Activated CD4-positive, alpha-beta memory T cell treated with anti-CD3 and anti-CD28 coated beads, Interleukin-2, amount 10 ng/mL, durations not matched to agents 7 days and 5 days (primary cell): ENCODE data around the gene CAMTA1. TPM values are rescaled to one million over a fixed set of nuclear protein-coding genes. Genes with fewer than 3 reads are reported as not detected.

Source experiments
- CTCF ChIA-PET: fragments of 350-600 bp; sonication (Branson Sonifier 250); formaldehyde crosslinking; loops from one replicate; lab custom pipeline; 2021; ENCODE audit warnings: antibody characterized with exemption, inconsistent platforms; lab: Charles Lee
- POLR2A ChIA-PET: fragments of 350-600 bp; sonication (Branson Sonifier 250); formaldehyde crosslinking; loops from one replicate; lab custom pipeline; 2021; ENCODE audit warnings: antibody characterized with exemption; lab: Charles Lee
- DNase-seq: peaks from one replicate; pipeline ENCODE4 v3.0.0-alpha.2; 2020
- H3K27ac Mint-ChIP-seq: one replicate; pipeline ENCODE4 v1.8.0; 2021; ENCODE audit warnings: mild to moderate bottlenecking, mixed read lengths
- H3K27me3 Mint-ChIP-seq: one replicate; pipeline ENCODE4 v1.8.0; 2021; ENCODE audit warnings: mixed read lengths
- H3K36me3 Mint-ChIP-seq: one replicate; pipeline ENCODE4 v1.8.0; 2021; ENCODE audit warnings: low read depth, mixed read lengths
- H3K4me1 Mint-ChIP-seq: one replicate; pipeline ENCODE4 v1.8.0; 2021; ENCODE audit warnings: mixed read lengths
- H3K4me3 Mint-ChIP-seq: one replicate; pipeline ENCODE4 v1.8.0; 2021; ENCODE audit warnings: mild to moderate bottlenecking, mixed read lengths
- H3K9me3 Mint-ChIP-seq: one replicate; pipeline ENCODE4 v1.8.0; 2021; ENCODE audit warnings: mixed read lengths
- total RNA-seq, 2 experiments: library from RNA; stranded (reverse); gene quantifications; one replicate each; pipeline ENCODE4 v1.2.3, GENCODE V29; 2021

Gene CAMTA1
- total RNA-seq, 2 experiments from 2014 or later: 43.0 to 47.3 TPM

DNA sequence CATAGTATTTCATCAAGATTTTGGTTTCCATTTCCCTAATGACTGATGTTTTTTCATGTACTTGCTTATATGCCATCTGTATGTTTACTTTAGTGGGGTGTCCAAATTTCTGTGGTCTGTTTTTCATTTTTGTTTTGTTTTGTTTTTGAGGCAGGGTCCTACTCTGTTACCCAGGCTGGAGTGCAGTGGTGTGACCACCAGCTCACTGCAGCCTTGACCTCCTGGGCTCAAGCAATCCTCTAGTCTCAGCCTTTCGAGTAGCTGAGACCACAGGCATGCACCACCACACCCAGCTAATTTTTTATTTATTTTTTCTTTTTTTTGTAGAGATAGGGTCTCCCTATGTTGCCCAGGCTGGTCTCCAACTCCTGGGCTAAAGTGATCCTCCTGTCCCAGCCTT, 607.9 kb downstream of the CAMTA1 start:
- ChIA-PET POLR2A (no interaction called here), CTCF (no interaction called here)
- H3K36me3 Mint-ChIP-seq: no peaks in the 10 kb centered on the region
- H3K4me3 Mint-ChIP-seq: no peak overlapping the region
- no peaks in the 10 kb centered on the region for H3K4me1 Mint-ChIP-seq
- no peak for DNase-seq
- no peak overlapping the region for H3K27ac Mint-ChIP-seq
- no peaks in the 10 kb centered on the region for H3K9me3 Mint-ChIP-seq
- peaks cover 5% of the 10 kb centered on the region for H3K27me3 Mint-ChIP-seq

DNA sequence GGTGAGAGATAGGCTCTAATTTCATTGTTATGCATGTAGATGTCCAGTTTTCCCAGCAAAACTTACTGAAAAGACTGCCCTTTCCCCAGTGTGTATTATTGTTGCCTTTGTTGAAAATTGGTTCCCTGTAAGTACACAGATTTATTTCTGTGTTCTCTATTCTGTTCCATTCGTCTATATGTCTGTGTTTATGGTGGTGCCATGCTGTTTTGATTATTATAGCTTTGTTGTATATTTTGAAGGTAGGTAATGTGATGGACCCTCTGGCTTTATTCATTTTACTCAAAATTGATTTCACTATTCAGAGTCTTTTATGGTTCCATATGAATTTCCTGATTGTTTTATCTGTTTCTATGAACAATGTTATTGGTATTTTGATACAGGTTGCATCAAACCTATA, 610.0 kb downstream of the CAMTA1 start:
- DNase-seq: no peak
- no peak overlapping the region for H3K27ac Mint-ChIP-seq
- CTCF ChIA-PET: no interaction called here
- H3K4me1 Mint-ChIP-seq: no peaks in the 10 kb centered on the region
- H3K36me3 Mint-ChIP-seq: no peaks in the 10 kb centered on the region
- POLR2A ChIA-PET: no interaction called here
- no peak overlapping the region for H3K4me3 Mint-ChIP-seq
- peaks cover 5% of the 10 kb centered on the region for H3K27me3 Mint-ChIP-seq
- no peaks in the 10 kb centered on the region for H3K9me3 Mint-ChIP-seq

DNA sequence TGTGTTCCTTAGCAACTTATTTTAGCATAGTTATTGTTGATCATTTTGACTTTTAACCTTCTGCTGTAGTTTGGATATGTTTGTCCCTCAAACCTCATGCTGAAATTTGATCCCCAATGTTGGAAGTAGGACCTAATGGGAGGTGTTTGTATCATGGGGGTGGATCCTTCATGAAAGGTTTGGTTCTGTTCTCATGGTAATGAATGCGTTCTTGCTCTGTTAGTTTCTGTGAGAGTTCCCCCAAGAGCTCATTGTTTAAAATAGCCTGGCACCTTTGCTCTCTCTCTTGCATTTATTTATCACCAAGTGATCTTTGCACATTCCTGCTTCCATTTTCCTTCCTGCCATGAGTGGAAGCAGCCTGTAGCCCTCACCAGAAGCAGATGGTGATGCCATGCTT, 613.7 kb downstream of the CAMTA1 start:
- Mint-ChIP-seq H3K9me3 (no peaks in the 10 kb centered on the region), H3K4me1 (no peaks in the 10 kb centered on the region), H3K4me3 (no peak overlapping the region), H3K36me3 (no peaks in the 10 kb centered on the region), H3K27me3 (peaks cover 5% of the 10 kb centered on the region), H3K27ac (no peak overlapping the region)
- DNase-seq: no peak
- POLR2A ChIA-PET: no interaction called here
- CTCF ChIA-PET: no interaction called here

DNA sequence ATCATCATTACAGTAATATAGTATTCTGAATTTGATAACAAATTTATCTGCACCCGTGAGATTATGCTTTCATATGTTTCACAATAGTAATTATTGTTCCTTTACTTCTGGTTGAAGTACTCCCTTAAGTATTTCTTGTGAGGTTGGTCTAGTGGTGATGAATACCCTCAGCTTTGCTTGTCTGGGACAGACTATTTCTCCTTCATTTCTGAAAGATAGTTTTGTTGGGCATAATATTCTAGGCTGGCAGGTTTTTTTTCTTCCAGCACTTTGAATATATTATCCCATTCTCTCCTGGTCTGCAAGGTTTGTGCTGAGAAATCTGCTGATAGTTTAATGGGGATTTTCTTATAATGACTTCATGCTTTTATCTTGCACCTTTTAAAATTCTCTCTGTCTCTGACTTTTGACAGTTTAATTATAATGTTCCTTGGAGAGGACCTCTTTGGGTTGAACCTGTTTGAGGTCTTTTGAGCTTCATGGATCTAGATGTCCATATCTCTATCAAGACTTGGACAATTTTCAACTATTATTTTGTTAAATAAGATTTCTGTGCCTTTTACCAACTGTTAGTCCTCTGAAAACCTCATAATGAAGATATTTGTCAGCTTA, 614.4 kb downstream of the CAMTA1 start:
- H3K36me3 Mint-ChIP-seq: no peaks in the 10 kb centered on the region
- ChIA-PET CTCF (no interaction called here), POLR2A (no interaction called here)
- H3K4me1 Mint-ChIP-seq: no peaks in the 10 kb centered on the region
- no peak for DNase-seq
- H3K9me3 Mint-ChIP-seq: no peaks in the 10 kb centered on the region
- H3K27ac Mint-ChIP-seq: no peak overlapping the region
- no peak overlapping the region for H3K4me3 Mint-ChIP-seq
- H3K27me3 Mint-ChIP-seq: peaks cover 3% of the 10 kb centered on the region

DNA sequence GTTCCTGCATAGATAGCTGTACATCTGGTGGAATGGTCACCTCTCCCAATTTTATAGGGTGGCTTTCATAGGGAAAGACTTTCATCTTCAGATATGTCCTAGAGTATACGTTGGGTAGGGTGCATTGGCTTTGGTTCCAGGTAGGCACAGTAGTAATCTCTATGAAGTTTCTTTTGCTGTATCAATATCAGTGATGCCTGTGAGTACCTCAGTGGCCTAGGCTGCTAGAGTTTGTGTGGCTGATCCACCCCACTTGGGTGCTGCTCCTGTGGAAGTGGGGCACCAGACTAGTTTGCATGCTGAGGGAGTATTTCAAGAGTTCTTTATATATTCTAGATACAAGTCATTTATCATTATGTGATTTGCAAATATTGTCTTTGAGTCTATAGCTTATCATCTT, 615.3 kb downstream of the CAMTA1 start:
- no peaks in the 10 kb centered on the region for H3K9me3 Mint-ChIP-seq
- DNase-seq: peak; percentile 8
- ChIA-PET POLR2A (no interaction called here), CTCF (interaction anchor here (0.5 kb wide), 1 partner anchor 246 kb away, joined by 4 read pairs; no protein-coding TSS in a partner anchor)
- no peak overlapping the region for H3K27ac Mint-ChIP-seq
- no peak overlapping the region for H3K4me3 Mint-ChIP-seq
- no peaks in the 10 kb centered on the region for H3K4me1 Mint-ChIP-seq
- peaks cover 3% of the 10 kb centered on the region for H3K27me3 Mint-ChIP-seq
- no peaks in the 10 kb centered on the region for H3K36me3 Mint-ChIP-seq

DNA sequence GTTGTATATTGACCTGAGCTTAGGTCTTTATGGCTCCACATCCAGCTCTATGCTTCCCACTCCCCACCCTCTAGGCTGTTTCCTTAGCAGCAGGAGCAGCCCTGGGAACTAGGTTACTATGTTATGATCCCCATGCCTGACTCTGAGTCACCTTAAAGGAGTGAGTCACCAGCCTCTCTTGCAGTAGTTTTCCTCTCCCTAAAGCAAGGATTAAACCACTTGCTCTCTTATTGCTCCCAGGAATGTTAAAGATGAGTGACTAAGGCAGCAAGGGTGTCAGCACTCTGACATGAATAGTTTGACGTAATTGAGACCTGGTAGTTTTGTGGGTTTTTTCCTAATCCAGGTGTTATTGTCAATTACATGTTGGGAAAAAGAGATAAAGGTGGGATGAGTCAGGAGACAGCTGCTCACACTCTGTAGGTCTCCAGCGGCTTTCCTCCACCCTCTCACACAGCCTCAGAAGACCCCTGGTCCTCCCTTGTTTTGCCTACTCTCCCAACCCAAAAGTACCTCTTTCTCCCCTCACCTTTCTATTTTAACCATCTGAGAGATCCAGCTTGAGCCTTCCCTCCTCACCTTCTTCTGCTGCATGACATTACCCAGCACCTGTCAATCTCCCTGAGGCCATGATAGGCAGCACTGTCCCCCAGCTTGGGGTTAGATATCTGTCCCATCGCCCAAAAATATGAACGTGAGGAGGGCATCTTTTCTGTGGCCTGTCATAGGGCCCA, 616.7 kb downstream of the CAMTA1 start:
- DNase-seq: no peak
- ChIA-PET CTCF (no interaction called here), POLR2A (no interaction called here)
- no peaks in the 10 kb centered on the region for H3K4me1 Mint-ChIP-seq
- no peak overlapping the region for H3K4me3 Mint-ChIP-seq
- no peaks in the 10 kb centered on the region for H3K27me3 Mint-ChIP-seq
- no peaks in the 10 kb centered on the region for H3K36me3 Mint-ChIP-seq
- H3K9me3 Mint-ChIP-seq: no peaks in the 10 kb centered on the region
- H3K27ac Mint-ChIP-seq: no peak overlapping the region

DNA sequence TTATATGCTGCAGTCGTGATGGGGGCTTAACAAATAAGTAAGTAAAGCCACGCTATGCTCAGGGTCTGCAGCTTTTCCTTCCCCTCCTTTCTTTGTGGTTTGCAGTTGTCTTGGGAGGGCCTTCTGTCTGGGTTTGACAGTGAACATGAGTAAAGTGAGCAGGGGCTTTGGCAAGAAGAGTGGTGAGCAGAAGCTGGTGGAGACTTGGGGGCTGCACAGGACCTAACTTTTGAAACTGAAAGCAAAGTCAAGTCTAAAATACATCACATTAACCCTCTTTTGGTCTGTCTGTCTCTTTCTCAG, 617.2 kb downstream of the CAMTA1 start:
- H3K4me1 Mint-ChIP-seq: no peaks in the 10 kb centered on the region
- H3K4me3 Mint-ChIP-seq: no peak overlapping the region
- DNase-seq: no peak
- ChIA-PET POLR2A (no interaction called here), CTCF (no interaction called here)
- no peak overlapping the region for H3K27ac Mint-ChIP-seq
- no peaks in the 10 kb centered on the region for H3K9me3 Mint-ChIP-seq
- H3K36me3 Mint-ChIP-seq: no peaks in the 10 kb centered on the region
- H3K27me3 Mint-ChIP-seq: no peaks in the 10 kb centered on the region

DNA sequence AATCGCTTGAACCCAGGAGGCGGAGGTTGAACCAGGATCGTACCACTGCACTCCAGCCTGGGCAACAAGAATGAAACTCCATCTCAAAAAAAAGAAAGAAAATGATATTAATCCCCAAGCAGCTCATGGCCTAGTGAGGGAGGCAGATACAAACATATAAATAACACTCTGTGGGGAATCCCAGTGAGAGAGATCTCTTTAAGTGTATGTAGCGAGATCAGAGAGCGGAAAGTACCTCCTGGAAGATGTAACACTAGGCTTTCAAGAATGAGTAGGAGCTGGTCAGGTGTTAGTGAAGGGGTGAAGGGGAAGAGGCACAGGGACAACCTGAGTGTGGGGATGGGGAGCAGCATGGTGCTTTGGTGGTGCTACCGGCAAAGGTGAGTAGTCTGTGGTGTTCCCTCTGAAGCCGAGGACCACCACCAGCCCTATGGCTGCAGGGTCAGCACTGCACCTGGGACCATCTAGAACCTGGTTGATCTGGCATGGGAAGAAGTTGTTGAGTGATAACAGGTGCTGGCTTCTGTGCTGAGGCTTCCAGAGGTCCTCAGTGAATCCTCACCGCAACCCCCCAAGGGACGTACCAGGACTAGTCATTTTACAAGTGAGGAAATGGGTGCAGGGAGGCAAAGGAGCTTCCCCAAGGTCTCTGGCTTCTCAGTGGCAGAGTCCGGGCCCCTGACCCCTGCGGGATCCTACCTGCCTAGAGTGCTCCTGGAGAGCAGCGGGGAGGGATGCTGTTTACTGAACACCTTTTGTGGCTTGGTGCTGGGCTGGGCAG, 618.2 kb downstream of the CAMTA1 start:
- ChIA-PET CTCF (no interaction called here), POLR2A (no interaction called here)
- peak; percentile 11 for DNase-seq
- no peaks in the 10 kb centered on the region for H3K4me1 Mint-ChIP-seq
- H3K27me3 Mint-ChIP-seq: no peaks in the 10 kb centered on the region
- H3K9me3 Mint-ChIP-seq: no peaks in the 10 kb centered on the region
- no peak overlapping the region for H3K4me3 Mint-ChIP-seq
- H3K36me3 Mint-ChIP-seq: no peaks in the 10 kb centered on the region
- no peak overlapping the region for H3K27ac Mint-ChIP-seq

DNA sequence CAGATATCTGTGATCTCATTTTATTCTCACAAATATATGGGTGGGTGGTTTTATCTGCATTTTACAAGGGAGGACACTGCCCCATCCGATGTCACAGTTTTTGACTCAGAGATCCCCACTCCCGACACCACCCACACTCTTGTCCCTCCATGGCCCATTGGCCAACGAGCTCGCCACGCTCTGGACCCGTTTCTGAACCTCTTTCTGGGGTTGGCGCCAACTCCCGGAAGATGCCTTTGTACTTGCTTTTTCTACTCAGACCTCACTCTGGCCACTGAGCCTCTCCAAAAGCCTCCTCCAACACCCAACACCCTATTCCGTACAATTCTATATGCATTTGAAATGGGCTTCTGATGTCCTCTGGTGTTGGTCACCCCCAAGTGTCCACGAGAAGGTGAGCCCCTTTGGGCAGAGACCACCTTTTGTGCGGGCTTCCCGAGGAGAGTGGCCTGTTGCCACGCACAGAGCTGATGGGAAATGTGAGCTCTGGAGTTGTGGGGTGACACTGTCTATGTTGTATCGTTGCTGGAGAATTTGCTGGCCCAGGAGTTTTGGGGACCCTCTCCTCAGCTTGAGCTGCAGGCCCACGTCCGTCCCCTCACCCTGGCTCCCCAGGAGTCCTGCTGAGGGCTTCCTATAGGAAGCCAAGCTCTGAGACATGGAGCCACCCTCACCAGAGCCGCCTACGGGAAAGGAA, 618.9 kb downstream of the CAMTA1 start:
- H3K4me1 Mint-ChIP-seq: no peaks in the 10 kb centered on the region
- no peak overlapping the region for H3K27ac Mint-ChIP-seq
- POLR2A ChIA-PET: no interaction called here
- H3K36me3 Mint-ChIP-seq: no peaks in the 10 kb centered on the region
- no peaks in the 10 kb centered on the region for H3K9me3 Mint-ChIP-seq
- peak; percentile 9 for DNase-seq
- CTCF ChIA-PET: no interaction called here
- H3K4me3 Mint-ChIP-seq: no peak overlapping the region
- no peaks in the 10 kb centered on the region for H3K27me3 Mint-ChIP-seq

DNA sequence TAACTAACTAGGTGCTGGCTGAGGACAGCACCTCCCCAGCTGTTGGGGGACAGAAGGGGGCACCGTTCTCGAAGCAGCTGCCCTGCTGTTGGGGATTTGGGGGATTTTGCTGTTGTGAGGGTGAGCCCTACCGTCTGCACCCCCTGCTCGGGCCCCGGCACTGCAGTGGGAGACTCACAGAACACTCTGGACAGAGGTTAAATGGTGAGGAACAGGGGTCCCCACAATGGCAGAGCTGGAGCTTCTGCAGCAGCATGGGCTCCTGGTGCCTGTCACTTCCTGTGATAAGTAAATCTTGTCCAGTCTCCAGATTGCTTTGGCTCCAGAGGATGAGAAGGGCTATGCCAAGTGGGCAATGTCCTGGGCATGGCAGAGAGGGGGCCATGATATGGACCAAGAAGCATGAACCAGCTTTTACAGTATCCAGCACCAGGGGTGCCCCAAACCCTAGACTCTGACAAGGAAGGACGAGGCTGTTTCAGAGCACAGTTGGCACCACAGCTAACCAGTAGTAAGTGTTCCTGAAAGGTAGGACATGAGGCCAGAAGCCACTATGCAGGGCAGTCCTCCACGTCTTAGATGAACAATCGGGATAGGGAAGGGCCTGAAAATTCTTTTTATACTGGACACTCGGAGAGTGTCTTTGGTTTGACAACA, 620.7 kb downstream of the CAMTA1 start:
- H3K9me3 Mint-ChIP-seq: no peaks in the 10 kb centered on the region
- peak; percentile 10 for DNase-seq
- no peaks in the 10 kb centered on the region for H3K36me3 Mint-ChIP-seq
- CTCF ChIA-PET: no interaction called here
- H3K4me1 Mint-ChIP-seq: no peaks in the 10 kb centered on the region
- no peaks in the 10 kb centered on the region for H3K27me3 Mint-ChIP-seq
- H3K27ac Mint-ChIP-seq: no peak overlapping the region
- no peak overlapping the region for H3K4me3 Mint-ChIP-seq
- POLR2A ChIA-PET: no interaction called here

DNA sequence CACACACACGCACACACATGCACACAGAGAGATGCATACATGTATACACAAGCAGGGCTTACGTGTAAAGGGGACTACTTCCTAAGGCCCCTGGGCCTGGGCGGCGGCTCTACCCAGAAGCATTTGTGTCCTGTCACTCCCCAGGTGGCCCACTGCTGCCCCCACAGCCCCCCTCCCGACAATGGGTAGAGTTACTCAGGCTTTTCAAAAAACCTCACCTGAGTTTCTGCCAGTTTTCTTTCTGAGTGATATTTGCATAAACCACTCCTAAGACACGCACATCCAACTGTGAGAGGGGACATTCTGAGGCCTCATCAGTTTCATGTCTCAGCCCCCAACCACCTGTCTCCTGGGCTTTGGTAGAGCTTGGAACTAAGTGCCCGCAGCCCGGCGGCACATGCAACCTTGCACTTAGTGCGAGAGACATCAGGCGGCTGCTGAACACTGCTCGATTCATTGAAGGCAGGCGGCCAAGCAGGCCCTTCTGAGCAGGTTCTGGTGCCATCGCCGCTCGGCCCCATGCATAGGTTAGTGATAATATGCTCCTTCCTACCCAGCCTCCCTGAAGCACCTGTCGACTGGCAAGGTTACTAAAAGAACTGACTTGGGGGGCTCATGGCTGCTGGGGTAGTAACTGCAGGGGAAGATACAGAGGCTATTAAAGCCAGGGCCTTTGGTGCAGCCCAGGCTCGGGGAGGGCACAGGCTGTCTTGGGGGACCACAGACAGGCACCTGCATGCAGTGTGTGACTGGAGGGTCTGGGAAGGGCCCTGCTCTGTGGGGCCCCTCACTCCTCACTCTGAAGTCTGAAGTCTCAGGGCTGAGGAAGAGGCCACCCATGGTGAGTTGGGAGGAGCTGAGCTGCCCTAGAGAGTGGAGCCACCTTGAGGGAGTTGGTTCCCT, 621.6 kb downstream of the CAMTA1 start:
- H3K4me3 Mint-ChIP-seq: no peak overlapping the region
- POLR2A ChIA-PET: no interaction called here
- no peaks in the 10 kb centered on the region for H3K27me3 Mint-ChIP-seq
- no peaks in the 10 kb centered on the region for H3K4me1 Mint-ChIP-seq
- no peaks in the 10 kb centered on the region for H3K9me3 Mint-ChIP-seq
- CTCF ChIA-PET: no interaction called here
- no peak overlapping the region for H3K27ac Mint-ChIP-seq
- DNase-seq: peak; percentile 12
- H3K36me3 Mint-ChIP-seq: no peaks in the 10 kb centered on the region

DNA sequence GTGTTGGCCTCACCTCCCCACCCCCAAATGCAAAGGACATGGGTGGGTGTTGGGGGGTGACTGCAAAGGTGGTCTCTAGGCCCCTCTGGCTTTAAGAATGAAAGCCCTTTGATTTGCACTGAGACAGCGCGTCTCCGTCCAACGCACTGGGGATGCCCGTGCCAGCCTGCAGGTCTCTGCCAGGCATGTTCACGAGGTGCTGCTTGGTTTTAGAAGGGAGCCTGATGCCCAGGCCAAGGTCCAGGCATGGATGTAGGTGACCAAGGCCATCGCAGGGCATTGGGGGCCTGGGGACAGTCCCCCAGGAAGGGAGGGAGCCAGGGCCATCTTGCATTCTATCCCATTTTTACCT, 622.3 kb downstream of the CAMTA1 start:
- peak; percentile 1 for DNase-seq
- Mint-ChIP-seq H3K27ac (no peak overlapping the region), H3K36me3 (no peaks in the 10 kb centered on the region), H3K27me3 (no peaks in the 10 kb centered on the region), H3K4me1 (no peaks in the 10 kb centered on the region), H3K4me3 (no peak overlapping the region), H3K9me3 (no peaks in the 10 kb centered on the region)
- POLR2A ChIA-PET: no interaction called here
- CTCF ChIA-PET: no interaction called here
